HEK293 (cell line): Measurements from ENCODE around the gene ZNF582.

Source experiments
- CTCF ChIP-seq: fragments of 450-650 bp; formaldehyde crosslinking; IDR thresholded peaks from 2 replicates; pipeline ENCODE4 v1.5.1; 2016; ENCODE audit warnings: missing biosample characterization, missing genetic modification characterization
- PBX3 ChIP-seq: sonication (generic); formaldehyde crosslinking; IDR thresholded peaks from 2 replicates; pipeline ENCODE4 v1.8.1; 2022; ENCODE audit warnings: mild to moderate bottlenecking, moderate library complexity, missing genetic modification reagents
- SP3 ChIP-seq: fragments of 450-650 bp; formaldehyde crosslinking; IDR thresholded peaks from 2 replicates; pipeline ENCODE4 v1.5.1; 2016; ENCODE audit warnings: missing biosample characterization, missing genetic modification characterization
- ZBTB11 ChIP-seq: fragments of 450-650 bp; formaldehyde crosslinking; conservative IDR thresholded peaks from 2 replicates; pipeline ENCODE4 v1.5.1; 2016; ENCODE audit warnings: low read depth, missing biosample characterization, missing genetic modification characterization
- ZNF24 ChIP-seq: fragments of 450-650 bp; formaldehyde crosslinking; IDR thresholded peaks from 2 replicates; pipeline ENCODE4 v1.5.1; 2016; ENCODE audit warnings: missing biosample characterization, missing genetic modification characterization
- ZNF280C ChIP-seq: fragments of 450-650 bp; formaldehyde crosslinking; IDR thresholded peaks from 2 replicates; pipeline ENCODE4 v1.5.1; 2016; ENCODE audit warnings: missing biosample characterization, missing genetic modification characterization
- ZNF549 ChIP-seq: fragments of 450-650 bp; IDR thresholded peaks from 2 replicates; pipeline ENCODE4 v1.5.1; 2018; ENCODE audit warnings: missing biosample characterization, missing genetic modification characterization, mild to moderate bottlenecking, inconsistent platforms, moderate library complexity
- ZNF639 ChIP-seq: fragments of 450-650 bp; formaldehyde crosslinking; IDR thresholded peaks from 2 replicates; pipeline ENCODE4 v1.5.1; 2016; ENCODE audit warnings: missing biosample characterization, missing genetic modification characterization
- ZNF692 ChIP-seq: fragments of 450-650 bp; formaldehyde crosslinking; IDR thresholded peaks from 2 replicates; pipeline ENCODE4 v1.5.1; 2016; ENCODE audit warnings: missing biosample characterization, missing genetic modification characterization
- ZNF768 ChIP-seq: fragments of 450-650 bp; formaldehyde crosslinking; IDR thresholded peaks from 2 replicates; pipeline ENCODE4 v1.5.1; 2018; ENCODE audit warnings: missing biosample characterization, mild to moderate bottlenecking, missing genetic modification characterization

- no peak for TF ChIP-seq CTCF
- TF ChIP-seq ZBTB11 (tag by site-specific recombination), result no peak
- no peak for TF ChIP-seq ZNF549 (tag by site-specific recombination)
- no peak for TF ChIP-seq ZNF768 (tag by site-specific recombination)
- TF ChIP-seq ZNF692 (tag by site-specific recombination), result no peak
- no peak for TF ChIP-seq SP3 (tag by site-specific recombination)
- TF ChIP-seq ZNF280C (tag by site-specific recombination), result no peak
- no peak for TF ChIP-seq PBX3 (CRISPR knock-in tag)
- no peak for TF ChIP-seq ZNF639 (tag by site-specific recombination)
- TF ChIP-seq ZNF24 (tag by site-specific recombination), result no peak
These were observed 16.0 kb downstream of the ZNF582 start for GRCh38 chr19:56377105-56377924.
